Ovary (tissue), 9 donors: ENCODE data around the gene VPS13A. TPM values are rescaled to one million over a fixed set of nuclear protein-coding genes. Genes with fewer than 3 reads are reported as not detected.

Source experiments
- DNase-seq, 5 donors: peaks; one replicate each; pipeline ENCODE4 v3.0.0-alpha.2; 2019 to 2020
- H3K27ac ChIP-seq, 2 donors: fragments of 200-600 bp; one replicate each; pipeline versions ENCODE4 v1.5.1 to v1.8.0; 2019 to 2022
- H3K27me3 ChIP-seq: fragments of 200-600 bp; one replicate; pipeline ENCODE4 v1.8.0; 2022
- H3K36me3 ChIP-seq: fragments of 200-600 bp; sonication (generic); one replicate; pipeline ENCODE4 v1.5.1; 2019
- H3K4me1 ChIP-seq: one replicate; pipeline ENCODE4 v1.8.1; 2013; ENCODE audit warnings: mild to moderate bottlenecking, moderate library complexity; ENCODE audit not compliant: insufficient read depth
- H3K4me3 ChIP-seq: fragments of 200-600 bp; sonication (generic); one replicate; pipeline ENCODE4 v1.5.1; 2017
- H3K9me3 ChIP-seq, 2 donors: fragments of 200-600 bp in 1 of 2; sonication (generic) in 1 of 2; one replicate each; pipeline versions ENCODE4 v1.5.1 to v1.8.1; 2013 to 2019; ENCODE audit warnings: mild to moderate bottlenecking in 1 of 2, moderate library complexity in 1 of 2
- EP300 ChIP-seq: sonication (generic); formaldehyde crosslinking; IDR thresholded peaks from one replicate; pipeline ENCODE4 v1.6.1; 2017; ENCODE audit warnings: antibody characterized with exemption
- POLR2A ChIP-seq: fragments of 450-650 bp; IDR thresholded peaks from one replicate; pipeline ENCODE4 v1.6.1; 2017; ENCODE audit warnings: antibody characterized with exemption, mild to moderate bottlenecking, moderate library complexity
- WGBS, 3 donors: extraction: QIAGEN DNeasy Blood & Tissue Kit in 1 of 3; methylation state at CpG; one replicate each; pipeline versions ENCODE4 v1.1.5 to v1.1.7; 2013 to 2017; 5-methylcytosine and 5-hydroxymethylcytosine counted together
- intact Hi-C, 4 donors: fragments of 100-400 bp; cut with DNase I; formaldehyde crosslinking; loops; one replicate each; pipeline versions ENCODE4 v1.11.0 to v1.15.1; 2022 to 2023
- polyA plus RNA-seq, 2 donors: library from polyadenylated mRNA; stranded (reverse); fragments of 200-250 nt in 1 of 2; fragments of 350-450 nt in 1 of 2; fragmentation: Illumina TruSeq in 1 of 2; extraction: RNeasy Lipid Tissue Mini Kit (QIAGEN cat#74804) in 1 of 2; gene quantifications; one replicate each; pipeline ENCODE4 v1.2.3, GENCODE V29; 2013 to 2014
- total RNA-seq, 7 donors: library from RNA; depleted of rRNA in 2 of 7; stranded (reverse); fragments of >200 nt in 2 of 7; fragmentation: NEBNext Ultra II Directional in 3 of 7; extraction: Animal tissue kit (Norgen Biotek cat#: 25700) in 3 of 7; gene quantifications; one replicate each; pipeline versions ENCODE4 v1.1.0 to v1.2.4, GENCODE V29; 2016 to 2023
- TF ChIP-seq, protein P1 (sequence below), 3 donors: fragments of 450-650 bp in 2 of 3; fragments of 200-600 bp in 1 of 3; IDR thresholded peaks; one replicate each; pipeline versions ENCODE4 v1.5.1 to v1.8.0; 2016 to 2022; ENCODE audit warnings: antibody characterized with exemption in 3 of 3, mild to moderate bottlenecking in 1 of 3
- donor health status: DM: no; HTN: no; CAD: no; lungs with moderate emphysema.
- donor health status: DM: no; HTN: no; CAD: no.
- donor health status: Bipolar disorder and iron deficiency.
- donor health status: DM: yes; HTN: yes; CAD: no.
- donor health status: DM: no; HTN: no; CAD: no.
- donor health status: DM: yes; HTN: yes; CAD: no.

Gene VPS13A
- total and polyA plus RNA-seq, 9 donors: 3.5 to 46.6 (median 13.5) TPM

DNA sequence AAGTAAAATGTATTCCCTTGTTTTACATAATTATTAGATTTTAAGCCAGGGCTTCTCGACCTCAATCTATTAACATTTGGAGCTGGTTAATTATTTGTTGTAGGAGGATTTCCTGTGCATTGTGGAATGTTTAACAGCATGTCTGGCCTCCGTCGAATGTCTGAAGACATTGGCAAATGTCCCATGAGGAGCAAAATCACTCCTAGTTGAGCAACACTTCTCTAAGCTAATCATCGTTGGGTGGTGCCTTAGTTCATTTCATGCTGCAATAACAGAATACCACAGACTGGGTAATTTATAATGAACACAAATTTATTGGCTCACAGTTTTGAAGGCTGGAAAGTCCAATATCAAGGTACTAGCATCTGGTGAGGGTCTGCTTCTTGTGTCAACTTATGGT, 13.4 kb upstream of the VPS13A start:
- Histone ChIP-seq H3K27ac (no peak overlapping the region), H3K9me3 (no peaks in the 10 kb centered on the region), H3K4me3 (no peak overlapping the region), H3K4me1 (no peaks in the 10 kb centered on the region), H3K36me3 (no peaks in the 10 kb centered on the region), H3K27me3 (no peaks in the 10 kb centered on the region)
- no peak for DNase-seq
- 8 to 15% (median 12%) methylated on average over 4 of the region's 4 CpGs for WGBS, 3 donors
- intact Hi-C loops: no loop called here
- TF ChIP-seq, protein P1, sequence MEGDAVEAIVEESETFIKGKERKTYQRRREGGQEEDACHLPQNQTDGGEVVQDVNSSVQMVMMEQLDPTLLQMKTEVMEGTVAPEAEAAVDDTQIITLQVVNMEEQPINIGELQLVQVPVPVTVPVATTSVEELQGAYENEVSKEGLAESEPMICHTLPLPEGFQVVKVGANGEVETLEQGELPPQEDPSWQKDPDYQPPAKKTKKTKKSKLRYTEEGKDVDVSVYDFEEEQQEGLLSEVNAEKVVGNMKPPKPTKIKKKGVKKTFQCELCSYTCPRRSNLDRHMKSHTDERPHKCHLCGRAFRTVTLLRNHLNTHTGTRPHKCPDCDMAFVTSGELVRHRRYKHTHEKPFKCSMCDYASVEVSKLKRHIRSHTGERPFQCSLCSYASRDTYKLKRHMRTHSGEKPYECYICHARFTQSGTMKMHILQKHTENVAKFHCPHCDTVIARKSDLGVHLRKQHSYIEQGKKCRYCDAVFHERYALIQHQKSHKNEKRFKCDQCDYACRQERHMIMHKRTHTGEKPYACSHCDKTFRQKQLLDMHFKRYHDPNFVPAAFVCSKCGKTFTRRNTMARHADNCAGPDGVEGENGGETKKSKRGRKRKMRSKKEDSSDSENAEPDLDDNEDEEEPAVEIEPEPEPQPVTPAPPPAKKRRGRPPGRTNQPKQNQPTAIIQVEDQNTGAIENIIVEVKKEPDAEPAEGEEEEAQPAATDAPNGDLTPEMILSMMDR (IDR thresholded peaks at IDR 0.05): no peak
- no peak for TF ChIP-seq POLR2A
- no peak for TF ChIP-seq EP300

DNA sequence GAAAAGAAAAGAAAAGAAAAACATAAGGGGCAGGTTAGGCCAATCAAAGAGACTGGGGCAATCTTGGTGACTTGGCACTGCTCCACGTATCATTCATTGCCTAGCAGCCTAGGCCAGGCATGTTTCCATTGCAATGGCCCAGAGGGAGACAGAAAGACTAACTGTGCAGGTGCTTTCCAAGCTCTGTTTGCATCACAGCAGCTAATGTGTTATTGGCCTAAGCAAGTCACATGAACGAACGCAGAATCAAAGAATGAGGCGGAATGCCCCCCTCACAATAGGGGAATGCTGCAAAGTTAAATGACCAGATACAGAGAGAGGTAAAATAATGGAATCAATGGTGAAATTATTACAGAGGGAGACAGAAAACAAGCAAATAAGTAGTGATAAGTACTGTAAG, 11.1 kb upstream of the VPS13A start:
- intact Hi-C loops: no loop called here
- no peaks in the 10 kb centered on the region for H3K4me1 ChIP-seq
- H3K27ac ChIP-seq: no peak overlapping the region

DNA sequence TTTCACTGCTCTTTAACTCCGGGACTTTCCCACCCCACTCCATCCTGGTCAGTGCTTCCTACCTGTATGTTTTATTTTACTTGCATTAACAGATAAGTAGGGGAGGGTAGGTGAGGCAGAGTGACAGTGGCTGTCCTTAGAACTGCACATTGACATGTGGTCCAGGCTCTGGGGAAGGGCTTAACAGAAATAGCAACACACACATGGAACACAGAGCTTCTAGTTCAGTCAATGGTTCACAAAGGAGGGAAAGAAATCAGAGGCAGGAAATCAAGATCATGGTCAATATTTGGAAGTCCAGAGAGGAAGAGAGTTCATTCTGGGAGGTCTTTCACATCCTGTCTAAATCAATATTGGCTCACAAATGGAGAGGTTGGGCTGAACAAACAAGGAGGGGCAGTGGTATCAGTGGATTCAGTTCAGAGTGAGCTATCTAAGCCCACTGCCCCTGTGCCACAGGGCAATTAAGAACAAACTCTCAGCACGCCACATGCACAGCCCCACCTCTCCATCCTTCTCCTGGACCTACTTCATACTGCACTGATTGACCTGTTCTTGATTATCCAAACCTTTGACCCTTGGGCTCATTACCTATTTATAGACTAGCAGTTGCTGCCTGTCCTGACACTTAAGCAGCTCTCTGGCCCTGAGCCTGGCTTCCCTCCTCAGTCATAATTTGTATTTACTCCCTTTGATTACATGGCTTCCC, 6.2 kb upstream of the VPS13A start:
- TF ChIP-seq POLR2A (no peak), EP300 (no peak)
- TF ChIP-seq, protein P1 (IDR thresholded peaks at IDR 0.05): no peak

More for the DNA sequence above, 11.1 kb upstream of the VPS13A start:
- Histone ChIP-seq H3K27me3 (no peaks in the 10 kb centered on the region), H3K9me3 (no peaks in the 10 kb centered on the region), H3K36me3 (no peaks in the 10 kb centered on the region), H3K4me3 (no peak overlapping the region)
- no peak for DNase-seq
- TF ChIP-seq, protein P1 (IDR thresholded peaks at IDR 0.05): no peak
- no peak for TF ChIP-seq POLR2A
- no peak for TF ChIP-seq EP300
- WGBS, 3 donors: 80 to 84% (median 84%) methylated on average over 4 of the region's 4 CpGs

DNA sequence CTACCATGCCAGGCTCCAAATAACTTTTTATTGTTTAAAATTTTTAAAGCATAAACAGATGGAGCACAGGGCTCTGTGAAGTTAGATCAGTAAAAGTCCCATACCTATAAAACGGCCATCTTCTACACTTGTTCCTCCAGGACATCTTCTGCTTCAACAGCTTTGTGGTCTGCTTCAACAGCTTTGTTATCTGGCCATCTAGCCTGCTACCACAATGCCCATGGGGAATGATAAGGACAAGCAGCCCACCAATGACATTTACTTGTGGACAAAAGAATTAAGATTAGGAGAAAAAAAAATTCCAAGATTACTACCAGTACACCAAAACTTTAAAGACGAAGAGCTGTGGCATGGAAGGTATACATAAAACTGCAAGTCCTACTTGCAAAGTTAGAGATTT, 2.2 kb upstream of the VPS13A start:
- intact Hi-C loops: loop anchor here in 1 of 4 donors (10.0 kb wide), 1 partner anchor 860 kb away; the partner anchor contains the start of gene GNAQ
- Histone ChIP-seq H3K27me3 (no peaks in the 10 kb centered on the region), H3K9me3 (no peaks in the 10 kb centered on the region), H3K36me3 (no peaks in the 10 kb centered on the region), H3K4me3 (no peak overlapping the region), H3K27ac (no peak overlapping the region), H3K4me1 (peaks cover 1% of the 10 kb centered on the region)
- 45 to 64% (median 60%) methylated on average over 2 of the region's 2 CpGs for WGBS, 3 donors
- no peak for TF ChIP-seq EP300
- DNase-seq: no peak

More for the DNA sequence above, 6.2 kb upstream of the VPS13A start:
- 92 to 94% (median 92%) methylated on average over 2 of the region's 2 CpGs for WGBS, 3 donors
- H3K4me1 ChIP-seq: no peaks in the 10 kb centered on the region
- H3K36me3 ChIP-seq: no peaks in the 10 kb centered on the region
- H3K9me3 ChIP-seq: no peaks in the 10 kb centered on the region
- H3K4me3 ChIP-seq: no peak overlapping the region
- no peak overlapping the region for H3K27ac ChIP-seq
- intact Hi-C loops: loop anchor here in 1 of 4 donors (10.0 kb wide), 1 partner anchor 864 kb away; the partner anchor contains the start of gene GNAQ
- H3K27me3 ChIP-seq: no peaks in the 10 kb centered on the region
- DNase-seq: no peak

DNA sequence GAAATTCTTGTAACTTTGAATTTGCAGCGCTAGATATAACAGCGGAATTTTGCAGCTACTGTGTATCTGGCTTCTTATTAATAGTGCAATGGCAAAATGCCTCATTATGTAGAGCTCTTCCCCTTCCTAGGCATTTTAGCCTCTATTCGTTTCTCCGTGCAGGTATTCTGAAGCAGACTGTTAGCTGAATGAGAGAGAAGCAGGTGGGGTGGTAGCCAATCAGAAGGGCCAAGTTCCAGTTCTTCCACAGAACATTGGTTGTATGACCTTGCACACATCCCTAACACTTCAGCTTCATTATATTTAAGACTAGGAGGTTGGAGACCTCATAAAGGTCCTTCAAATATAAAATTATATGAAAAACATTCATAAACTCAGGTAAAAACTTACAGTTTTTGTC, 1.2 kb upstream of the VPS13A start:
- Histone ChIP-seq H3K27ac (no peak overlapping the region), H3K36me3 (no peaks in the 10 kb centered on the region)

More for the DNA sequence above, 1.2 kb upstream of the VPS13A start:
- TF ChIP-seq POLR2A (no peak), EP300 (no peak)
- TF ChIP-seq, protein P1 (IDR thresholded peaks at IDR 0.05): no peak
- Histone ChIP-seq H3K4me1 (peaks cover 1% of the 10 kb centered on the region), H3K9me3 (no peaks in the 10 kb centered on the region), H3K27me3 (no peaks in the 10 kb centered on the region), H3K4me3 (no peak overlapping the region)
- intact Hi-C loops: loop anchor here in 1 of 4 donors (10.0 kb wide), 1 partner anchor 859 kb away; the partner anchor contains the start of gene GNAQ
- WGBS, 3 donors: 17 to 22% (median 19%) methylated on average over 4 of the region's 4 CpGs
- DNase-seq: no peak
